UCSD-AML1 (cell line): ENCODE measurements around the gene PLEKHA6.

Experiments used
- DNase-seq: peaks from one replicate; lab custom pipeline; 2025; ENCODE audit not compliant: unreplicated experiment; lab: John Stamatoyannopoulos, UW

Gene PLEKHA6

GRCh38 chr1:204357551-204358490 lies 1.9 kb downstream of the PLEKHA6 start:
- DNase-seq, result peak; percentile 81

GRCh38 chr1:204356997-204357396 lies 2.7 kb downstream of the PLEKHA6 start:
- DNase-seq, result no peak

GRCh38 chr1:204355913-204356312 lies 3.8 kb downstream of the PLEKHA6 start:
- DNase-seq, result no peak

GRCh38 chr1:204354579-204354978 lies 5.2 kb downstream of the PLEKHA6 start:
- no peak for DNase-seq

GRCh38 chr1:204353213-204353910 lies 6.4 kb downstream of the PLEKHA6 start:
- no peak for DNase-seq

GRCh38 chr1:204350857-204351573 lies 8.7 kb downstream of the PLEKHA6 start:
- DNase-seq, result peak; percentile 71

- DNase-seq, result no peak
Measured at GRCh38 chr1:204350312-204350711, 9.4 kb downstream of the PLEKHA6 start.

GRCh38 chr1:204349602-204350001 lies 10.1 kb downstream of the PLEKHA6 start:
- DNase-seq, result no peak

- peak; percentile 47 for DNase-seq
Measured at GRCh38 chr1:204348722-204349121, 11.0 kb downstream of the PLEKHA6 start.

GRCh38 chr1:204348242-204348641 lies 11.5 kb downstream of the PLEKHA6 start:
- DNase-seq, result no peak

- no peak for DNase-seq
Measured at GRCh38 chr1:204345941-204346645, 13.6 kb downstream of the PLEKHA6 start.

- no peak for DNase-seq
Measured at GRCh38 chr1:204345438-204345841, 14.3 kb downstream of the PLEKHA6 start.

GRCh38 chr1:204344665-204345355 lies 14.9 kb downstream of the PLEKHA6 start:
- DNase-seq, result no peak

- DNase-seq, result no peak
Measured at GRCh38 chr1:204343802-204344201, 15.9 kb downstream of the PLEKHA6 start.

GRCh38 chr1:204343247-204343646 lies 16.5 kb downstream of the PLEKHA6 start:
- DNase-seq, result no peak

GRCh38 chr1:204342310-204342709 lies 17.4 kb downstream of the PLEKHA6 start:
- DNase-seq, result no peak

GRCh38 chr1:204341380-204341779 lies 18.3 kb downstream of the PLEKHA6 start:
- no peak for DNase-seq

- DNase-seq, result no peak
Measured at GRCh38 chr1:204340081-204340889, 19.4 kb downstream of the PLEKHA6 start.

GRCh38 chr1:204339541-204339940 lies 20.2 kb downstream of the PLEKHA6 start:
- no peak for DNase-seq
